HEK293 (cell line): ENCODE results near the gene PILRB.
"Not testable (repeated sequence)": the region's sequence is repeated elsewhere in the genome, so short reads cannot be mapped to it uniquely, and the experiment has no call there.

Experiments used
- TCF7L2 ChIP-seq: IDR thresholded peaks from 2 replicates; pipeline ENCODE4 v1.6.1; 2011; ENCODE audit warnings: low read depth, mild to moderate bottlenecking, inconsistent platforms, low read length, moderate library complexity, borderline replicate concordance
- ZNF121 ChIP-seq: fragments of 450-650 bp; formaldehyde crosslinking; IDR thresholded peaks from 2 replicates; pipeline ENCODE4 v1.5.1; 2016; ENCODE audit warnings: missing biosample characterization, missing genetic modification characterization
- ZNF174 ChIP-seq: fragments of 450-650 bp; formaldehyde crosslinking; IDR thresholded peaks from 2 replicates; pipeline ENCODE4 v1.5.0; 2017; ENCODE audit warnings: missing biosample characterization, mild to moderate bottlenecking, missing genetic modification characterization
- ZNF530 ChIP-seq: fragments of 450-650 bp; formaldehyde crosslinking; IDR thresholded peaks from 2 replicates; pipeline ENCODE4 v1.5.1; 2016; ENCODE audit warnings: low read depth, missing biosample characterization, missing genetic modification characterization
- TF ChIP-seq, protein P1 (sequence below): fragments of 450-650 bp; formaldehyde crosslinking; IDR thresholded peaks from 2 replicates; pipeline ENCODE4 v1.5.1; 2016; ENCODE audit warnings: missing biosample characterization, missing genetic modification characterization, low read depth
- TF ChIP-seq, protein P2 (sequence below): fragments of 450-650 bp; formaldehyde crosslinking; IDR thresholded peaks from 2 replicates; pipeline ENCODE4 v1.5.1; 2016; ENCODE audit warnings: missing biosample characterization, missing genetic modification characterization

DNA sequence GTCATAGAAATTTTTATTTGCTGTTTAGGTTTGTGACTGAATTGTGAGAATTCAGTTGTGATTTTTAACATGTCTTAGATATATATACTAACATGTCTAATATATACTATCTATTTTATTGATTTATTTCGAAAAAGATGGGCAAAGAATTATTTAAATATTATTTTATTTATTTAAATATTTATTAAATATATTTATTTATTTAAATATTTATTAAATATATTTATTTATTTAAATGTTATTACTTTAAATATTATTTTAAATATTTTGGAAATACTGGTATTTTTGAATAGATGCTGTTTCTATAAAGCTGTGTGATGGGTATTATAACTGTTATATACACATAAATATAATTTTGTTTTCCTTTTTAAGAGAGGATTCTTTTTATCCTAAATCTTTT, 36.3 kb upstream of the PILRB start:
- not testable (repeated sequence) for TF ChIP-seq ZNF174 (tag by site-specific recombination); ZNF121 (tag by site-specific recombination); TCF7L2; ZNF530
- TF ChIP-seq, protein P1, sequence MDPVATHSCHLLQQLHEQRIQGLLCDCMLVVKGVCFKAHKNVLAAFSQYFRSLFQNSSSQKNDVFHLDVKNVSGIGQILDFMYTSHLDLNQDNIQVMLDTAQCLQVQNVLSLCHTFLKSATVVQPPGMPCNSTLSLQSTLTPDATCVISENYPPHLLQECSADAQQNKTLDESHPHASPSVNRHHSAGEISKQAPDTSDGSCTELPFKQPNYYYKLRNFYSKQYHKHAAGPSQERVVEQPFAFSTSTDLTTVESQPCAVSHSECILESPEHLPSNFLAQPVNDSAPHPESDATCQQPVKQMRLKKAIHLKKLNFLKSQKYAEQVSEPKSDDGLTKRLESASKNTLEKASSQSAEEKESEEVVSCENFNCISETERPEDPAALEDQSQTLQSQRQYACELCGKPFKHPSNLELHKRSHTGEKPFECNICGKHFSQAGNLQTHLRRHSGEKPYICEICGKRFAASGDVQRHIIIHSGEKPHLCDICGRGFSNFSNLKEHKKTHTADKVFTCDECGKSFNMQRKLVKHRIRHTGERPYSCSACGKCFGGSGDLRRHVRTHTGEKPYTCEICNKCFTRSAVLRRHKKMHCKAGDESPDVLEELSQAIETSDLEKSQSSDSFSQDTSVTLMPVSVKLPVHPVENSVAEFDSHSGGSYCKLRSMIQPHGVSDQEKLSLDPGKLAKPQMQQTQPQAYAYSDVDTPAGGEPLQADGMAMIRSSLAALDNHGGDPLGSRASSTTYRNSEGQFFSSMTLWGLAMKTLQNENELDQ = not testable (repeated sequence)
- TF ChIP-seq, protein P2, sequence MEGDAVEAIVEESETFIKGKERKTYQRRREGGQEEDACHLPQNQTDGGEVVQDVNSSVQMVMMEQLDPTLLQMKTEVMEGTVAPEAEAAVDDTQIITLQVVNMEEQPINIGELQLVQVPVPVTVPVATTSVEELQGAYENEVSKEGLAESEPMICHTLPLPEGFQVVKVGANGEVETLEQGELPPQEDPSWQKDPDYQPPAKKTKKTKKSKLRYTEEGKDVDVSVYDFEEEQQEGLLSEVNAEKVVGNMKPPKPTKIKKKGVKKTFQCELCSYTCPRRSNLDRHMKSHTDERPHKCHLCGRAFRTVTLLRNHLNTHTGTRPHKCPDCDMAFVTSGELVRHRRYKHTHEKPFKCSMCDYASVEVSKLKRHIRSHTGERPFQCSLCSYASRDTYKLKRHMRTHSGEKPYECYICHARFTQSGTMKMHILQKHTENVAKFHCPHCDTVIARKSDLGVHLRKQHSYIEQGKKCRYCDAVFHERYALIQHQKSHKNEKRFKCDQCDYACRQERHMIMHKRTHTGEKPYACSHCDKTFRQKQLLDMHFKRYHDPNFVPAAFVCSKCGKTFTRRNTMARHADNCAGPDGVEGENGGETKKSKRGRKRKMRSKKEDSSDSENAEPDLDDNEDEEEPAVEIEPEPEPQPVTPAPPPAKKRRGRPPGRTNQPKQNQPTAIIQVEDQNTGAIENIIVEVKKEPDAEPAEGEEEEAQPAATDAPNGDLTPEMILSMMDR (tag by site-specific recombination) = not testable (repeated sequence)
